HCT116 (cell line): ENCODE results near the gene KRT74. TPM values are rescaled to one million over a fixed set of nuclear protein-coding genes. Genes with fewer than 3 reads are reported as not detected.

ENCODE experiments used
- ATAC-seq: fragments of 200-7000 bp; cut with Tn5 transposase; 2 replicates; pipeline ENCODE4 v1.9.1; 2020; ENCODE audit warnings: mild to moderate bottlenecking, moderate library complexity
- BruUV-seq: library from RNA; stranded (reverse); fragments of 400-500 nt; replicated peaks from 2 replicates; lab custom pipeline; 2021; lab: Mats Ljungman, UMichigan
- CTCF ChIA-PET: fragments of 300-600 bp; sonication (Branson Sonifier 250); formaldehyde crosslinking; loops from one replicate; lab custom pipeline; 2021; ENCODE audit warnings: antibody characterized with exemption; lab: Charles Lee
- POLR2A ChIA-PET: fragments of 300-600, 350-600 bp; sonication (Branson Sonifier 250); formaldehyde crosslinking; loops from one replicate; lab custom pipeline; 2021; ENCODE audit warnings: antibody characterized with exemption; lab: Charles Lee
- RAD21 ChIA-PET, 2 experiments: fragments of 300-600 bp; sonication (Branson Sonifier 250); formaldehyde crosslinking; loops; one replicate each; lab custom pipeline; 2023; ENCODE audit warnings: low total read pairs in 2 of 2; ENCODE audit not compliant: uncharacterized antibody in 2 of 2, unreplicated experiment in 2 of 2, low non-redundant PET in 1 of 2; lab: Charles Lee
- DNase-seq: peaks from one replicate; pipeline ENCODE4 v3.0.0-alpha.2; 2010; ENCODE audit warnings: low read depth, low spot score
- H2AFZ ChIP-seq: fragments of 200-600 bp; shearing (Covaris generic), sonication (generic); 2 replicates; pipeline ENCODE4 v1.6.1; 2017; ENCODE audit warnings: low read depth, mixed run types, mixed read lengths, antibody characterized with exemption, low read length; ENCODE audit not compliant: poor library complexity, severe bottlenecking
- H3K27ac ChIP-seq: 2 replicates; pipeline ENCODE4 v1.5.1; 2012; ENCODE audit warnings: low read depth, low read length
- H3K27me3 ChIP-seq: fragments of 200-600 bp; sonication (generic); 2 replicates; pipeline ENCODE4 v1.6.1; 2016; ENCODE audit warnings: mixed run types, low read length, mixed read lengths; ENCODE audit not compliant: insufficient read depth
- H3K36me3 ChIP-seq, 2 experiments: fragments of 200-500 bp in 1 of 2; fragments of 200-600 bp in 1 of 2; sonication (Bioruptor generic) in 1 of 2; sonication (generic) in 1 of 2; 2 replicates each; pipeline versions ENCODE4 v1.5.1 to v1.6.1; 2014 to 2016; ENCODE audit warnings: low read length in 2 of 2, inconsistent platforms in 1 of 2, mixed read lengths in 1 of 2, mixed run types in 1 of 2; ENCODE audit not compliant: insufficient read depth in 2 of 2, control insufficient read depth in 1 of 2
- H3K4me1 ChIP-seq, 2 experiments: fragments of 200-600 bp in 1 of 2; sonication (generic) in 1 of 2; 2 replicates each; pipeline versions ENCODE4 v1.5.1 to v1.6.1; 2012 to 2017; ENCODE audit warnings: low read length in 2 of 2, inconsistent platforms in 1 of 2, mild to moderate bottlenecking in 1 of 2, mixed read lengths in 1 of 2, mixed run types in 1 of 2, moderate library complexity in 1 of 2; ENCODE audit not compliant: insufficient read depth in 2 of 2, control insufficient read depth in 1 of 2
- H3K4me2 ChIP-seq: fragments of 200-600 bp; sonication (generic); 2 replicates; pipeline ENCODE4 v1.6.1; 2017; ENCODE audit warnings: mixed run types, low read length, mixed read lengths
- H3K4me3 ChIP-seq, 2 experiments: fragments of 200-600 bp in 1 of 2; sonication (generic) in 1 of 2; replicated peaks in 1 of 2; 2 replicates each; pipeline ENCODE4 v1.5.1; 2011 to 2016; ENCODE audit warnings: low read length in 2 of 2, control low read depth in 1 of 2, low read depth in 1 of 2, mild to moderate bottlenecking in 1 of 2, mixed read lengths in 1 of 2, mixed run types in 1 of 2
- H3K79me2 ChIP-seq: fragments of 200-600 bp; sonication (generic); 2 replicates; pipeline ENCODE4 v1.6.1; 2017; ENCODE audit warnings: mild to moderate bottlenecking, mixed run types, low read length, moderate library complexity, mixed read lengths; ENCODE audit not compliant: insufficient read depth
- H3K9ac ChIP-seq: fragments of 200-600 bp; sonication (generic); 2 replicates; pipeline ENCODE4 v1.6.1; 2016; ENCODE audit warnings: low read length, mixed read lengths
- H3K9me2 ChIP-seq: fragments of 200-600 bp; sonication (generic), shearing (Covaris generic); 2 replicates; pipeline ENCODE4 v1.6.1; 2017; ENCODE audit warnings: mixed run types, mild to moderate bottlenecking, moderate library complexity; ENCODE audit not compliant: insufficient read depth
- H3K9me3 ChIP-seq, 2 experiments: fragments of 200-500 bp in 1 of 2; fragments of 200-600 bp in 1 of 2; sonication (Bioruptor generic) in 1 of 2; sonication (generic) in 1 of 2; 2 replicates each; pipeline ENCODE4 v1.6.1; 2014 to 2017; ENCODE audit warnings: low read length in 2 of 2, mixed read lengths in 2 of 2, inconsistent platforms in 1 of 2, low read depth in 1 of 2, mild to moderate bottlenecking in 1 of 2, mixed run types in 1 of 2, moderate library complexity in 1 of 2; ENCODE audit not compliant: control insufficient read depth in 1 of 2, insufficient read depth in 1 of 2
- H4K20me1 ChIP-seq: fragments of 200-600 bp; sonication (generic), shearing (Covaris generic); 2 replicates; pipeline ENCODE4 v1.6.1; 2017; ENCODE audit warnings: mixed run types, mild to moderate bottlenecking, moderate library complexity; ENCODE audit not compliant: insufficient read depth
- CEBPB ChIP-seq: IDR thresholded peaks from 2 replicates; pipeline ENCODE4 v1.6.1; 2012; ENCODE audit warnings: low read depth
- EZH2phosphoT487 ChIP-seq: fragments of 200-600 bp; IDR thresholded peaks from 2 replicates; pipeline ENCODE4 v1.6.1; 2018; ENCODE audit warnings: antibody characterized with exemption, borderline replicate concordance
- POLR2AphosphoS5 ChIP-seq: IDR thresholded peaks from 2 replicates; pipeline ENCODE4 v1.6.1; 2011; ENCODE audit warnings: mild to moderate bottlenecking, low read depth, low read length, moderate library complexity
- SRF ChIP-seq: IDR thresholded peaks from 2 replicates; pipeline ENCODE4 v1.6.1; 2012; ENCODE audit warnings: low read depth
- TCF7L2 ChIP-seq: IDR thresholded peaks from 2 replicates; pipeline ENCODE4 v1.7.0; 2011; ENCODE audit warnings: borderline replicate concordance, inconsistent platforms; ENCODE audit not compliant: insufficient read depth, insufficient read length; ENCODE audit errors: extremely low read depth
- YY1 ChIP-seq: IDR thresholded peaks from 2 replicates; pipeline ENCODE4 v1.6.1; 2011; ENCODE audit warnings: low read length, low read depth, moderate library complexity, mild to moderate bottlenecking; ENCODE audit not compliant: insufficient replicate concordance; ENCODE audit errors: extremely low read depth
- ZBTB33 ChIP-seq: IDR thresholded peaks from 2 replicates; pipeline ENCODE4 v1.6.1; 2011; ENCODE audit warnings: mild to moderate bottlenecking, low read length, moderate library complexity; ENCODE audit not compliant: insufficient replicate concordance; ENCODE audit errors: extremely low read depth
- ZFX ChIP-seq: fragments of 450-650 bp; IDR thresholded peaks from 2 replicates; pipeline ENCODE4 v1.6.1; 2017
- intact Hi-C: fragments of 100-400 bp; cut with micrococcal nuclease; formaldehyde crosslinking; loops from 2 replicates; pipeline ENCODE4 v1.10.0; 2022
- total RNA-seq: library from RNA; stranded (reverse); gene quantifications from one replicate; pipeline ENCODE4 v1.2.1, GENCODE V29; 2021; ENCODE audit not compliant: unreplicated experiment

The KRT74 gene
- total RNA-seq, 1 experiment from 2014 or later = not detected

DNA sequence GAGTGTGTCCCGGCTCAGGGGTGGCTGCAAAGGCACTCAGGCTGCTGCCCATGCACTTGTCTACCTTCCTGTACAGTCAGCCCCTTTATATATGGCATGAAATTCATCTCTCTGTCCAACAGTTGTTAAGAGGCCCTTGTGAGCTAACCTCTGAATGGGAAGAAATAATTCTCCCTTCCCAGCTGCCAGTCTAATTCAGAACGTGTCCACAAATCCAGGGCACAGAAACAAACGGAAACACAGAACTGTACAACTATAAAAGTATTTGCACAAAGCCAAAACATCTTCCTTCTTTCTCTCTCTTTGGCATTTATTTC lies 54.3 kb downstream of the KRT74 start:
- ChIA-PET CTCF (no interaction called here), RAD21 (no interaction called here), POLR2A (no interaction called here)
- ATAC-seq (no peak), DNase-seq (no peak)
- TF ChIP-seq TCF7L2 (no peak), EZH2phosphoT487 (no peak), SRF (no peak), CEBPB (no peak), POLR2AphosphoS5 (no peak), YY1 (no peak)
- Histone ChIP-seq H3K4me3 (no peak overlapping the region), H3K36me3 (no peaks in the 10 kb centered on the region), H3K4me2 (no peak overlapping the region), H4K20me1 (no peaks in the 10 kb centered on the region), H3K9me3 (no peaks in the 10 kb centered on the region), H2AFZ (no peak overlapping the region), H3K27me3 (no peaks in the 10 kb centered on the region), H3K4me1 (peaks cover 34 to 56% of the 10 kb centered on the region in 2 experiments), H3K9ac (no peak overlapping the region), H3K9me2 (no peaks in the 10 kb centered on the region), H3K79me2 (no peaks in the 10 kb centered on the region), H3K27ac (no peak overlapping the region)
- no TSS peak for BruUV-seq
- intact Hi-C loops = no loop called here

DNA sequence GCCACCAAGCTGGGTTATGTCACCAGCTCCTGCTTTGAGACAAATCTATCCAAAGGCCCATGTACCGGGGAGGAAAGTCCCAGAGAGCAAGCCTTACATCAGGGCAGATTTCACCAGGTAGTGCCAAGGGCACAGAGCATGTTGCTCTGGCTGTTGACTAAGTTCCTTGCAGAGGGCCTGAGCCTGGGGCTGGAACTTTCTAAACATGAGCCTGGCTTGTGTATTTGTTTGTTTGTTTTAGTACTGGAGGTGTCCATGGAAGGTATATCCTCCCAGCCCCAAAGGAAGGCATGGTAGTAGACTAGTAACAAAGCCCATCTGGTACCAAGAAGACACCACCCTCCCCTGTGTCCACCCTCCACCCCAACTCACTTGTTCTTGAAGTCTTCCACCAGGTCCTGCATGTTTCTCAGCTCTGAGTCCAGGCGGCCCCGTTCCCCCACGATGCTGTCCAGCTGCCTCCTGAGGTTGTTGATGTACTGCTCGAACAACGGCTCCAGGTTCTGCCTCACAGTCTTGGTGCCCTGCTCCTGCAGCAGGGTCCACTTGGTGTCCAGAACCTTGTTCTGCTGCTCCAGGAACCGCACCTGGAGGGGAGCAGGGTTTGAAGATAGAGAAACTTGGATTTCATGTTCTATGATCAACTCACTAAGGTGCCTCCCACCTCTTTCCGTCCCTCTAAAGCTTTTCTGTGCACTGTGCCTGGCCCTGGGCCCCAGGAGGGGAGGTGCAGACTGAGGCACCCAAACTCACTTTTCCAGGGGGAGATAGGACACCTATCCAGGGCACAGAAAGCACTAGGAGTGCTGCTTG lies 54.9 kb downstream of the KRT74 start:
- CTCF ChIA-PET = no interaction called here
- BruUV-seq = no TSS peak
- DNase-seq (no peak), ATAC-seq (no peak)
- no peaks in the 10 kb centered on the region for H3K79me2 ChIP-seq
- H3K36me3 ChIP-seq = no peaks in the 10 kb centered on the region
- TF ChIP-seq EZH2phosphoT487 (no peak), ZBTB33 (no peak), ZFX (no peak), SRF (no peak)
- RAD21 ChIA-PET = no interaction called here
- intact Hi-C loops = no loop called here
- H3K4me3 ChIP-seq = no peak overlapping the region
- H3K4me2 ChIP-seq = no peak overlapping the region
- H3K9ac ChIP-seq = no peak overlapping the region
- H3K9me3 ChIP-seq = no peaks in the 10 kb centered on the region
- H4K20me1 ChIP-seq = no peaks in the 10 kb centered on the region
- no peaks in the 10 kb centered on the region for H3K9me2 ChIP-seq
- H2AFZ ChIP-seq = no peak overlapping the region
- no peak overlapping the region for H3K27ac ChIP-seq
- peaks cover 31 to 50% of the 10 kb centered on the region in 2 experiments for H3K4me1 ChIP-seq
- POLR2A ChIA-PET = no interaction called here
- no peaks in the 10 kb centered on the region for H3K27me3 ChIP-seq
